OCI-LY3 (cell line): ENCODE measurements around the gene ZNF93.
"Not testable (repeated sequence)": the region's sequence is repeated elsewhere in the genome, so short reads cannot be mapped to it uniquely, and the experiment has no call there.

Experiments
- H2AFZ ChIP-seq: fragments of 200-600, 300-600 bp; shearing (Covaris generic); 2 replicates; pipeline ENCODE4 v1.6.0; 2014; ENCODE audit warnings: antibody characterized with exemption, low read depth, low read length
- H3K27ac ChIP-seq: fragments of 200-600, 300-600 bp; sonication (generic); 2 replicates; pipeline ENCODE4 v1.5.1; 2014; ENCODE audit warnings: mild to moderate bottlenecking, low read length, moderate library complexity, mixed read lengths
- H3K27me3 ChIP-seq: fragments of 200-600, 300-600 bp; sonication (generic); 2 replicates; pipeline ENCODE4 v1.6.1; 2014; ENCODE audit warnings: low read depth, low read length, mixed read lengths
- H3K36me3 ChIP-seq: fragments of 200-600, 300-600 bp; sonication (generic); replicated peaks from 2 replicates; pipeline ENCODE3; 2014; ENCODE audit warnings: low read depth, low read length, mixed read lengths
- H3K4me1 ChIP-seq: fragments of 300-600, 200-600 bp; sonication (generic); 2 replicates; pipeline ENCODE4 v1.6.1; 2014; ENCODE audit warnings: low read length, mixed read lengths
- H3K4me2 ChIP-seq: fragments of 200-600, 300-600 bp; sonication (generic); 2 replicates; pipeline ENCODE4 v1.6.1; 2014; ENCODE audit warnings: low read length, mixed read lengths
- H3K4me3 ChIP-seq: fragments of 300-600, 200-600 bp; sonication (generic); 2 replicates; pipeline ENCODE4 v1.5.1; 2014; ENCODE audit warnings: antibody characterized with exemption, mild to moderate bottlenecking, low read length, moderate library complexity
- H3K79me2 ChIP-seq: fragments of 300-600, 200-600 bp; shearing (Covaris generic); 2 replicates; pipeline ENCODE4 v1.6.1; 2014; ENCODE audit warnings: mild to moderate bottlenecking, low read length, mixed read lengths
- H3K9ac ChIP-seq: fragments of 300-600, 200-600 bp; shearing (Covaris generic); 2 replicates; pipeline ENCODE4 v1.6.0; 2014; ENCODE audit warnings: mild to moderate bottlenecking, low read length, moderate library complexity
- H3K9me3 ChIP-seq: fragments of 200-600, 300-600 bp; shearing (Covaris generic); 2 replicates; pipeline ENCODE4 v1.6.1; 2014; ENCODE audit warnings: low read length, mixed read lengths; ENCODE audit not compliant: insufficient read depth
- H4K20me1 ChIP-seq: fragments of 200-600, 300-600 bp; sonication (generic); 2 replicates; pipeline ENCODE4 v1.6.1; 2016; ENCODE audit warnings: low read length, mixed read lengths; ENCODE audit not compliant: insufficient read depth
- EZH2phosphoT487 ChIP-seq: fragments of 200-600 bp; shearing (Covaris generic); IDR thresholded peaks from 2 replicates; pipeline ENCODE4 v1.6.1; 2018; ENCODE audit warnings: antibody characterized with exemption, mixed run types, low read depth
- TF ChIP-seq, protein P1 (sequence below): fragments of 200-600, 300-600 bp; sonication (generic); IDR thresholded peaks from 2 replicates; pipeline ENCODE4 v1.5.1; 2014; ENCODE audit warnings: antibody characterized with exemption, low read length, low read depth

The ZNF93 gene

DNA sequence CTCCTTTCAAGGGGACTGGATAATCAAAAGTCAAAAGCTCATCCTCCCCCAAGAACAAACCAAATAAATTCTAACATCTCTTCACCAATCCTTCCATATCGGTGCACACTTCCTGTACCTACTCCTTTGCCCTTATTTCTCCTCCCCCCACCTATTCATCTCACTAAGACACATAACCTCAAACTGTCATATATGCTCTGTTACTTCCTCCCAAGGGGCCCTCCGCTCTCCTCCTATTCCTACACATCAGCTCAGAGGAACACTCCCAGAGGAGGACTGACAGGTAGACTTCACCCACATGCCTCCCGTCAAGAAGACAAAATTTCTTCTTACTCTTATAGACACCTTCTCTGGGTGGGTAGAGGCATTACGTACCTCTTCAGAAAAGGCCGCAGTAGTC lies 48.1 kb downstream of the ZNF93 start:
- Histone ChIP-seq H3K9me3 (peaks cover 10% of the 10 kb centered on the region), H4K20me1 (no peaks in the 10 kb centered on the region), H3K27me3 (no peaks in the 10 kb centered on the region), H3K4me1 (no peaks in the 10 kb centered on the region), H3K79me2 (no peaks in the 10 kb centered on the region), H3K4me3 (no peak overlapping the region), H3K4me2 (no peak overlapping the region), H3K36me3 (no peaks in the 10 kb centered on the region), H3K27ac (no peak overlapping the region), H2AFZ (no peak overlapping the region), H3K9ac (no peak overlapping the region)
- TF ChIP-seq EZH2phosphoT487, result no peak
- TF ChIP-seq, protein P1, sequence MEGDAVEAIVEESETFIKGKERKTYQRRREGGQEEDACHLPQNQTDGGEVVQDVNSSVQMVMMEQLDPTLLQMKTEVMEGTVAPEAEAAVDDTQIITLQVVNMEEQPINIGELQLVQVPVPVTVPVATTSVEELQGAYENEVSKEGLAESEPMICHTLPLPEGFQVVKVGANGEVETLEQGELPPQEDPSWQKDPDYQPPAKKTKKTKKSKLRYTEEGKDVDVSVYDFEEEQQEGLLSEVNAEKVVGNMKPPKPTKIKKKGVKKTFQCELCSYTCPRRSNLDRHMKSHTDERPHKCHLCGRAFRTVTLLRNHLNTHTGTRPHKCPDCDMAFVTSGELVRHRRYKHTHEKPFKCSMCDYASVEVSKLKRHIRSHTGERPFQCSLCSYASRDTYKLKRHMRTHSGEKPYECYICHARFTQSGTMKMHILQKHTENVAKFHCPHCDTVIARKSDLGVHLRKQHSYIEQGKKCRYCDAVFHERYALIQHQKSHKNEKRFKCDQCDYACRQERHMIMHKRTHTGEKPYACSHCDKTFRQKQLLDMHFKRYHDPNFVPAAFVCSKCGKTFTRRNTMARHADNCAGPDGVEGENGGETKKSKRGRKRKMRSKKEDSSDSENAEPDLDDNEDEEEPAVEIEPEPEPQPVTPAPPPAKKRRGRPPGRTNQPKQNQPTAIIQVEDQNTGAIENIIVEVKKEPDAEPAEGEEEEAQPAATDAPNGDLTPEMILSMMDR, result no peak

DNA sequence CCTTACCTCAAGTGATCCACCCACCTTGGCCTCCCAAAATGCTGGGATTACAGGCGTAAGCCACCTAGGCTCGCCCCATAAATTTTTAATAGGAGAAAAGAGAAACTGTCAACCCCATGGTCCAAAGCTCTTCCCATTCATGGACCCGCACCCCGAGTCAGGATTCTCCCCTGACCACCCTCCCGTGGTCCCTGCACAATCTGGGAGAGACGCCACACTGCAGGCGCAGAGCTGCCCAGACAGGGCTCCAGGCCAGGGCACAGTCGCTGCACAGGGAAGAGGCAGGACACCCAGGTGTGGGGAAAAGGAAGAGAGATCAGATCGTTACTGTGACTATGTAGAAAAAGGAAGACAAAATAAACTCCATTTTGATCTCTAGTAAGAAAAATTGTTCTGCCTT lies 54.5 kb downstream of the ZNF93 start:
- no peak overlapping the region for H3K9ac ChIP-seq
- no peak overlapping the region for H3K4me2 ChIP-seq
- H3K27ac ChIP-seq, result no peak overlapping the region
- H3K4me1 ChIP-seq, result no peaks in the 10 kb centered on the region
- no peaks in the 10 kb centered on the region for H3K27me3 ChIP-seq
- H4K20me1 ChIP-seq, result no peaks in the 10 kb centered on the region
- no peak for TF ChIP-seq EZH2phosphoT487
- TF ChIP-seq, protein P1, result no peak
- H3K9me3 ChIP-seq, result 0 out of 2 replicates have a peak, but pooled peaks cover under 1% of the 10 kb centered on the region
- H3K4me3 ChIP-seq, result no peak overlapping the region
- H3K79me2 ChIP-seq, result no peaks in the 10 kb centered on the region
- H2AFZ ChIP-seq, result no peak overlapping the region
- H3K36me3 ChIP-seq, result no peaks in the 10 kb centered on the region

DNA sequence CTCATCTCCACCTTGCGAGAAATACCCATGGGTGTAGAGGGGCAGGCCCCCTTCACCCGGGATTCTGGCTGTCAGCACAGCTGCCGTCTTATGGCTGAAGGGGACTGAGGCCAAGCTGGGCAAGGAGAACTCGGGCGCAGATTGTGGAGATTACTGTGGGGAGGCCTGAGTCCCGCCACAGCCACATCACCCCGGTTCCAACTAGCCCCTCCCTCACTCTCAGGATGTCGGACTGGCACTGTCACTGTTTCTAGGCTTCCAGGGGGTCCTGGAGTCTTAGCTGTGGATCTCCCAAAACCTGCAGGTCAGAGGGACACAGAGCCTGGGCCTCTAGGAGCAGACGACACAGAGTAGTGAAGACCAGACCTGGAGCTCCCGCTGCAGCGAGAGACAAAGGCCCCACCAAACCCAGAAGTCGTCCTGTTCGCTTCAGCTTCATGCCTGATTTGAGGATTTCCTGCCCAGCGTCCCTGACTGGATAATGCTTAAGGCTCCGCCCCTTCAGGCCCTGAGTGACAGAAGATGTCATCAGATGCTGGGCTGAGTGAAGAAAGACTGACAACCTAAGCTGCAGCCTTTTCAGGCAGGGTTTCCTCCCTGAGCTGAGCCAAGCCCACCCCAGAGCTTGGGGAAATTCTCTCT lies 55.8 kb downstream of the ZNF93 start:
- TF ChIP-seq, protein P1, result no peak
- no peak for TF ChIP-seq EZH2phosphoT487
- Histone ChIP-seq H3K4me1 (no peaks in the 10 kb centered on the region), H4K20me1 (no peaks in the 10 kb centered on the region), H3K4me2 (no peak overlapping the region), H3K79me2 (no peaks in the 10 kb centered on the region), H3K36me3 (no peaks in the 10 kb centered on the region), H3K4me3 (no peak overlapping the region), H3K9ac (no peak overlapping the region), H3K27me3 (no peaks in the 10 kb centered on the region), H2AFZ (no peak overlapping the region), H3K27ac (no peak overlapping the region), H3K9me3 (no peaks in the 10 kb centered on the region)

DNA sequence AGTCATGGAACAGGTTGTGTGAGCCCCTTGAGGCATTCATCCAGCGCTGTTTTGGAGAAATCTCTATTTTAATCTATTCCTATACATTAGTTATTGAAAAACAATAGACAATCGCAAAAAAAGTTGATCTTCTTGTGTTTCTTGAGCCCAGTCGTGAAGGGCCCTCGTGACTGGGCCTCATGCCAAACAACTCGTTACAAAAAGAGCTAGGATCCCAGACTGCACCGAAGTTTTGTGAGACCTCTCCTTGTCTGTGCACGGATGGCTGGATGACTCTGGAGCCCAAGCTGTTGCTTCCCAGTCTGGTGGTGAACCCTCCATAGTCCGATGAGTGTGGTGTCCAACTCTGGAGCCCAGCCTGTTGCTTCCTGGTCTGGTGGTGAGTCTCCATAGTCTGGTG lies 57.0 kb downstream of the ZNF93 start:
- H3K9ac ChIP-seq, H3K79me2 ChIP-seq, H3K27me3 ChIP-seq, H3K4me1 ChIP-seq, H4K20me1 ChIP-seq, H3K4me2 ChIP-seq, H3K9me3 ChIP-seq, H3K4me3 ChIP-seq, H3K36me3 ChIP-seq, H2AFZ ChIP-seq, H3K27ac ChIP-seq: not testable (repeated sequence)
